HG03139 (cell line): ENCODE measurements around the gene RNF227.
A peak's percentile ranks its signal among the peaks of the same experiment; 100 is the strongest.

Source experiments
- ATAC-seq: cut with Tn5 transposase; IDR thresholded peaks from one replicate; pipeline ENCODE4 v1.9.1; 2021; ENCODE audit not compliant: unreplicated experiment

The RNF227 gene

GRCh38 chr17:7930841-7931631, 14.9 kb upstream of the RNF227 start:
- ATAC-seq: no peak

- no peak for ATAC-seq
These were observed 13.3 kb upstream of the RNF227 start, which contains the start of gene KCNAB3 for GRCh38 chr17:7929158-7930023. Gene KCNAB3 (minus strand): TSS chr17:7929856. CDS start chr17:7929435, 421 bp downstream.

GRCh38 chr17:7927596-7927995, 11.5 kb upstream of the RNF227 start:
- no peak for ATAC-seq

GRCh38 chr17:7922845-7923628, 6.9 kb upstream of the RNF227 start:
- ATAC-seq: no peak

- no peak for ATAC-seq
These were observed 6.3 kb upstream of the RNF227 start for GRCh38 chr17:7922269-7922844.

- no peak for ATAC-seq
These were observed 719 bp upstream of the RNF227 start for GRCh38 chr17:7916808-7917207.

- no peak for ATAC-seq
These were observed 245 bp upstream of the RNF227 start for GRCh38 chr17:7916385-7916682.

GRCh38 chr17:7915179-7915610, 894 bp downstream of the RNF227 start:
- peak; percentile 16 for ATAC-seq

GRCh38 chr17:7912927-7913524, 3.1 kb downstream of the RNF227 start:
- ATAC-seq: no peak

GRCh38 chr17:7911116-7911515, 5.0 kb downstream of the RNF227 start:
- ATAC-seq: no peak

- no peak for ATAC-seq
These were observed 5.4 kb downstream of the RNF227 start for GRCh38 chr17:7910711-7911110.

- no peak for ATAC-seq
These were observed 5.8 kb downstream of the RNF227 start for GRCh38 chr17:7910281-7910680.

GRCh38 chr17:7909089-7909488, 7.0 kb downstream of the RNF227 start:
- no peak for ATAC-seq

GRCh38 chr17:7903154-7904103, 12.7 kb downstream of the RNF227 start:
- ATAC-seq: no peak

- ATAC-seq: no peak
These were observed 18.3 kb downstream of the RNF227 start for GRCh38 chr17:7897773-7898172.

- ATAC-seq: no peak
These were observed 19.0 kb downstream of the RNF227 start for GRCh38 chr17:7897090-7897489.

GRCh38 chr17:7894866-7895265, 21.2 kb downstream of the RNF227 start:
- no peak for ATAC-seq

- no peak for ATAC-seq
These were observed 21.9 kb downstream of the RNF227 start for GRCh38 chr17:7894226-7894625.

GRCh38 chr17:7893187-7893880, 22.8 kb downstream of the RNF227 start:
- ATAC-seq: no peak
